CD4-positive, alpha-beta T cell treated with Interleukin-4 for 1 hour (primary cell): ENCODE data around the gene CENPN.

ENCODE experiments used
- DNase-seq, 2 donors: peaks; one replicate each; pipeline ENCODE4 v3.0.0-alpha.2; 2020 to 2022

Gene CENPN, protein sequence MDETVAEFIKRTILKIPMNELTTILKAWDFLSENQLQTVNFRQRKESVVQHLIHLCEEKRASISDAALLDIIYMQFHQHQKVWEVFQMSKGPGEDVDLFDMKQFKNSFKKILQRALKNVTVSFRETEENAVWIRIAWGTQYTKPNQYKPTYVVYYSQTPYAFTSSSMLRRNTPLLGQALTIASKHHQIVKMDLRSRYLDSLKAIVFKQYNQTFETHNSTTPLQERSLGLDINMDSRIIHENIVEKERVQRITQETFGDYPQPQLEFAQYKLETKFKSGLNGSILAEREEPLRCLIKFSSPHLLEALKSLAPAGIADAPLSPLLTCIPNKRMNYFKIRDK

GRCh38 chr16:81006813-81007695 is at the start of gene CENPN, which contains the start of gene CMC2:
Gene CENPN (plus strand): TSS chr16:81007214. CDS start chr16:81011940, 4,726 bp downstream.
Gene CMC2 (minus strand): TSS chr16:81006885. CDS start chr16:80997394, 9,491 bp downstream.
- peak; percentile 98 to 99 for DNase-seq

- no peak for DNase-seq
Observed at GRCh38 chr16:80958284-80958683, 48.7 kb upstream of the CENPN start.

DNA sequence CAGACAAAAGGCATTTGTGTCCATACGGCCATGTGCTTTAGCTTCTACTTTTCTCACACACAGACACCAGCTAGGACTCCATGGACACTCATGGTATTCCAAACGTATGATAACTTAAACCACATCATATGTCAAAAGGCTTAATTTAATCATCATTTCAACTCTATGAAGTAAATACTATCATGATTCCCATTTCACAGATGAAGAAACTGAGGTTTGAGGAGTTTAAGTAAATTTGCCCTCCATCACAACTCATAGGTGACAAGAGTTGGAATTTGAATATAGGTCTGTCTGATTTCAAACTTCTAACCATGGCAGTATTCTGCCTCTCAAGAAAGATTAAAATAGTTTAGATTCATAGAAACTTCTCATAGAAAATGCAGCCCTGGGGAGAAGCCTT is 44.1 kb upstream of the CENPN start:
- DNase-seq = no peak

- no peak for DNase-seq
Observed at GRCh38 chr16:80964351-80964750, 42.7 kb upstream of the CENPN start.

DNA sequence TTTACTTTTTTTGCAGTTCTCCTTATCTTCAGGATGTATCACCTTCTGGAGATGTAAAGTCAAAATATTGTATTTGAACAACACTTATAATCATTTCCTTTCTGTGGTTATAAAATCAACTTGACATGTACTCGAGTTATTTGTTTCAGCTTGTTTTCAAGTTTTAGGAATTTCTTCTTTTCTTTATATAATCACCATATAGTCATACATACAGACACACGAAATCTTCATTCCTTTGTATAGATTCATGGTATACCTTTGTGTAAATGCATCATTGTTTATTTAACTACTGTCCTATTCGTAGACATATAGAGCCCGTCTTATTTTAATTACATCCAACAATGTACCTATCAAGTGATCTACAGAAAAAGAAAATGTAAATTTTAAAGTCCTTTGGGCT is 40.4 kb upstream of the CENPN start:
- no peak for DNase-seq

DNA sequence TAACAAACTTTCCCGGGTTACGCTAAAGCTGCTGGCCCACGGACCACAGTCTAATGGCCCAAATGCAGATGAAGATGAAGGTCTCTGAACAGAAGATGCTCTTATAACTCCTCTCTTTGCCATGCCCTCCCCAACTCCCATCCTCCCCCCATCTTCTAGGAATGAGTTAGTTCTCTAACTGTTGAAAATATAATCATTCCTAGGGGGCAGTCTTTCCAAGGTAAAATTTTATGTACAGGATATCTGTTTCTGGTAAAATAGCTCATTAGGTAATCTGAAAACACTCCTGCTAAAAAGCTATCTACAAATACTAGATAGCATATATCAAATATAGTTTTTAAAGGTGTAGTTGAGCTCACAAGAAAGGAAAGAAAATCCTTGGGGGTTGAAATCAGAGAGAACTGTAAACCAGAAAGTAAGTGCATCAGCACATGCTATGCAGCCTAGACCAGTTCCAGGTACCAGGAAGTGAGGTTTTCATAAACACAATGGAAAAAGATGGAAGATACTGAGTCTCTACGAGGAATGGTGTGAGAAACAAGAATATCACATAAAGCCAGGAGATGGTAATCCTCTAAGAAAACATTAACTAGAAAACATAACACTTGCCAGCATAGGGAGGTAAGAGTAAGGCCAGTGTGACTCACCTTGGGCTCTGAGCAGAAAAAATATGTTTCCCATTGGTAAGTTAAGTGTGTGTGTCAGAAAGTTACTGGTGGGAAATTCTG is 38.5 kb upstream of the CENPN start:
- no peak for DNase-seq

GRCh38 chr16:80969114-80969484 is 37.9 kb upstream of the CENPN start:
- no peak for DNase-seq

GRCh38 chr16:80971819-80972218 is 35.2 kb upstream of the CENPN start:
- no peak for DNase-seq

GRCh38 chr16:80972611-80973010 is 34.4 kb upstream of the CENPN start:
- DNase-seq = no peak

DNA sequence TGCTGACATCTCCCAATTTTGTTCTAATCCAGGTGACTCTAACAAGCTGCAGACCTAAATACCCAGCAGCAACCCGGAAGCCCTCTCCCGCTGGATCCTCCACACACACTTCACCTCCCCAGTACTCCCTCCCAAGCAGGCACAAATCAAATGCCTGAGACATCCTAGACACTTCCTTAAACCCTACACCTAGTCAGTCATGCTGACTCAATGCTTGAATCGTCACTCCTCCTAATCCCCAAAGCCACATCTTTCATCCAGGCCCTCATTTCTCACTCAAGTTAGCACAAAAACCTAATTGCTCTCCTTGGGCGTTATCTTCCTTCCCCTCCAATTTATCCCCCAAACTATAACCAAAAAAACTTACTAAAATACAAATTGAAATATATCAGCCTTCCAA is 33.0 kb upstream of the CENPN start:
- DNase-seq = no peak

GRCh38 chr16:80974649-80975376 is 32.2 kb upstream of the CENPN start:
- peak in 1 of 2 donors; percentile 10 for DNase-seq

DNA sequence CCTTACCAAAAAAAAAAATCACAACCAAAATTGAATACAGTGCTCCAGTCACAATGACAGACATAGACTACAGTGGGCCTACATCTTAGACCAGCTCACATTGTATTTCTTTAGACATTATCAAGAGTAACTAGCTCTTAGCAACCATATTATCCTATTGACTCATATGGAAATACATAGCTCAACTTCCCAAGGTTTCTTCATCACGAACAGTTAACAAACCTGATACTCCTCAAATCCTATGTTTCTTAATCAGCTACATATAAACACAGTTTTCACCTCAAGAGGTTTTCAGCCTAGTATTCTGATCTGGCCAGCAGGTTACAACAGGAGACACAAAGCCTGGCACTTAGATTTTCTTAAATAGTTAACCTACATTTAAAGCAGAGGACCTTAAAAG is 30.1 kb upstream of the CENPN start:
- no peak for DNase-seq

GRCh38 chr16:80981103-80981502 is 25.9 kb upstream of the CENPN start:
- no peak for DNase-seq

DNA sequence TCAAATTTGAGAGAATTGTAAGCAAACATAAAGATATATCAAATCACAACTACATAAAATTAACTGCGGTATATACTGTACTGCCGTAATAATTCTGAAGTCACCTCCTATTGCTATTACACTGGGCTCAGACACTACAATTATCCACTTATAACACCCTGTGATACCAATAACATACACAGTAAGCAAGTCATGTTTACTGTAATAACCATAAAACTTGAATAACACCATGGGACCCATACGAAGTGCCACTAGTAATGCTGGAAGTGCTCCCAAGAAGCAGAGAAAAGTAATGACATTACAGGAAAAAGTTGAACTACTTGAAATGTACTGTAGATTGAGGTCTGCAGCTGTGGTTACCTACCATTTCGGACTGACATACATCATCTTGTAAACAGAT is 24.4 kb upstream of the CENPN start:
- DNase-seq = no peak

DNA sequence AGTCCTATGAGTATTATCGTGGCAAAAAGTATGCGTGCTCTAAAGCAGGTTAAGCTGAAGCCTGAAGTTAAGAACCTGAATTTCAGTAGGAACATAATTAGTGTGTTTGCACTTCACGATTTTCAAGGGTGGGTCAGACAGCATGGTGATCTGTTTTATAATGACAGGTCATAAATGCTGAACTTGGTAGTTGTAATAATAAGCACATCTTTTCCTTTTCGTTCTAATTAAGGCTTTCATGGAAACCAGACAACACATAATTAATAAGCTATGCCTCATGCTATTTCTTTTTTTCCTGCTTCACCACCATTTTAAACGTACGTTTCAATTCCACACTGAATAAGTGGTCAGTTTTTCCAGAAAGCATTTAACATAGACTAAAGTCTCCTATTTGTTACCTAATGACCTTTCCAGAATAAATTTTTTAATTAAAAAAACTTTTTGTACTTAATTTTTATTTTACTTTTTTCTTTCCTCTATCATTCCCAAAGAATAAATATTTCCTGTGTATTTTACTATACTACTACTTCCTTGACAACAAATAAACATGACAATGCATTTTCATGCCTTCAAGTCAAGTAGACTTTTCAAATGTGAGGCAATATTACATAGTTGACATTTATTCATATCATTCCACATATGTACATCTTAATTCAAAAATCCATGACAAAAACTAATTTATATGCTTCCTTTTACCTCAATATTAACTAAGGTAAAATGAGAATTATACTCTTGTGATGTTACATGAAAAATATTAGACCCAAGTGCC is 22.7 kb upstream of the CENPN start:
- DNase-seq = no peak

DNA sequence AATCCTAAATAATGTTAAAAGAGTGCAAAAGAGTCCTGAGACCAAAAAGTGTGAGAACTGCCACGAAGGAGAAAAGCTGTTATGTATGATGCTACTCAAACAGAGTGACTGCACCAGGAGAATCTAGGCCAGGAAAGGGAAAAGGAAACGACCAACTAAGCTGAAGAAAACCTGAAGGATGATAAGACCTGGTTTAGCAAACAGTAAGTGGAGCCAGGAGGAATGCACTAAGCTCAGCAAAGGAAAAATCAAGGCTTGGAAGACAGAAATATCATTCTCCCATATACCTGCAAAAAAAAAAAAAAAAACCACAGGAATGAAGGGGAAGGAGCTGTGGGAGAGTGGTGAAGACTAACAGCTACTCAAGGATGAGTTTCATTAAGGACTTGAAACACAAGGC is 21.4 kb upstream of the CENPN start:
- no peak for DNase-seq

GRCh38 chr16:80986557-80986956 is 20.5 kb upstream of the CENPN start:
- no peak for DNase-seq

DNA sequence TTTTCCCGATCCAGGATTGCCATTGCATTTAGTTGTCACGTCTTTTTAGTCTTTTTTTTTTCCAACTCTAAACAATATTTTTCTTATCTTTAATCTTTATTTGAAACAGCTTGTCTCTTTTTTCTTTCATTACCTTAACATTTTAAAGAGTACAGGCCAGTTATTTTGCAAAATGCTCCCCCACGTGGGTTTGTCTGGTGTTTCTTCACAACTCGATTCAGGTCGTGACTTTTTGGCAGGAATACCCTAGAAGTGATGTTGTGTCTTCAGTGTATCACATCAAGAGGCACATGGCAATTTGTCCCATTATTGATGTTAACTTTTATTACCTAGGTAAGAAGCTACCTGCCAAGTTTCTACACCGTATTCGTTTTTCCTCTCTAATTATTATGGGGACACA is 18.3 kb upstream of the CENPN start:
- no peak for DNase-seq

GRCh38 chr16:80989801-80990200 is 17.2 kb upstream of the CENPN start:
- DNase-seq = no peak

GRCh38 chr16:80990577-80990976 is 16.4 kb upstream of the CENPN start:
- DNase-seq = no peak

- no peak for DNase-seq
Observed at GRCh38 chr16:80990978-80991377, 16.0 kb upstream of the CENPN start.
